SJCRH30 (cell line): ENCODE data around the gene MARK4. TPM values are rescaled to one million over a fixed set of nuclear protein-coding genes. Genes with fewer than 3 reads are reported as not detected.
A peak's percentile ranks its signal among the peaks of the same experiment; 100 is the strongest.

ENCODE experiments used
- DNase-seq, 2 experiments: peaks; one replicate each; pipeline ENCODE4 v3.0.0-alpha.2; 2015 to 2020
- H3K27ac ChIP-seq: fragments of 250-450 bp; sonication (Bioruptor Pico); 2 replicates; pipeline ENCODE4 v1.5.1; 2020; ENCODE audit warnings: mild to moderate bottlenecking, moderate library complexity
- H3K27me3 ChIP-seq: fragments of 250-450 bp; sonication (Bioruptor Pico); 2 replicates; pipeline ENCODE4 v1.5.1; 2020; ENCODE audit warnings: mild to moderate bottlenecking, moderate library complexity
- H3K36me3 ChIP-seq: fragments of 250-450 bp; sonication (Bioruptor Pico); 2 replicates; pipeline ENCODE4 v1.5.1; 2020; ENCODE audit warnings: mild to moderate bottlenecking, moderate library complexity
- H3K4me1 ChIP-seq: fragments of 250-450 bp; sonication (Bioruptor Pico); 2 replicates; pipeline ENCODE4 v1.5.1; 2020; ENCODE audit warnings: mild to moderate bottlenecking, moderate library complexity
- H3K4me3 ChIP-seq: fragments of 250-450 bp; sonication (Bioruptor Pico); 2 replicates; pipeline ENCODE4 v1.5.1; 2020; ENCODE audit warnings: mild to moderate bottlenecking, moderate library complexity
- H3K9me3 ChIP-seq: fragments of 250-450 bp; sonication (Bioruptor Pico); replicated peaks from 2 replicates; pipeline ENCODE4 v1.5.1; 2020; ENCODE audit warnings: mild to moderate bottlenecking, moderate library complexity
- total RNA-seq: library from RNA; depleted of rRNA; stranded (reverse); fragments of >200 nt; shearing (Covaris generic); gene quantifications from 2 replicates; pipeline ENCODE4 v1.2.3, GENCODE V29; 2014; rRNA removed

The MARK4 gene
- 16.5 and 16.8 TPM in 2 replicates for total RNA-seq

GRCh38 chr19:45250832-45251451 is at the start of gene MARK4:
MARK4 (plus strand) TSS chr19:45251271; CDS start chr19:45251589, 318 bp downstream.
- peaks cover 4% of the 10 kb centered on the region; the same call in 1 of the 2 replicates for H3K27me3 ChIP-seq
- H3K4me3 ChIP-seq, result peak within 1 kb of the TSS; percentile 91
- no peaks in the 10 kb centered on the region for H3K9me3 ChIP-seq
- no peaks in the 10 kb centered on the region for H3K4me1 ChIP-seq
- no peak within 1 kb of the TSS for H3K27ac ChIP-seq
- peak; percentile 62 to 75 for DNase-seq
- 0 out of 2 replicates have a peak, but pooled peaks cover 5% of the 10 kb centered on the region for H3K36me3 ChIP-seq

GRCh38 chr19:45202637-45203036 is 48.4 kb upstream of the MARK4 start:
- peaks cover 2% of the 10 kb centered on the region; the same call in 1 of the 2 replicates for H3K27me3 ChIP-seq
- H3K4me1 ChIP-seq, result no peaks in the 10 kb centered on the region
- no peak for DNase-seq
- no peak overlapping the region for H3K27ac ChIP-seq
- no peaks in the 10 kb centered on the region for H3K36me3 ChIP-seq
- H3K4me3 ChIP-seq, result no peak overlapping the region
- H3K9me3 ChIP-seq, result no peaks in the 10 kb centered on the region

DNA sequence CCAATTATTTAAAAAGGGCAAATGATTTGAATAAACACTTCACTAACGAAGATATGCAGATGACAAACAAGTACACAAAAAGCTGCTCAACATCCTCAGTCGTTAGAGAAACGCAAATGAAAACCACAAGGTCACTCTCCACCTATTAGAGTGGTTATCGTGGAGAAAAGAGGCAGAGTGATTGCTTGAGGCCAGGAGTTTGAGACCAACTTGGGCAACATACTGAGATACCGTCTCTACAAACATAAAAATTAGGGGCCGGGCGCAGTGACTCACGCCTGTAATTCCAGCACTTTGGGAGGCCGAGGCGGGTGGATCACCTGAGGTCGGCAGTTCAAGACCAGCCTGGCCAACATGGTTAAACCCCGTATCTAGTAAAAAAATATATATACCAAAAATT is 45.3 kb upstream of the MARK4 start:
- no peak overlapping the region for H3K4me3 ChIP-seq
- no peaks in the 10 kb centered on the region for H3K36me3 ChIP-seq
- DNase-seq, result no peak
- no peaks in the 10 kb centered on the region for H3K4me1 ChIP-seq
- no peak overlapping the region for H3K27ac ChIP-seq
- H3K27me3 ChIP-seq, result no peaks in the 10 kb centered on the region; the same call in 1 of the 2 replicates
- H3K9me3 ChIP-seq, result no peaks in the 10 kb centered on the region

- Histone ChIP-seq H3K27me3 (no peaks in the 10 kb centered on the region; the same call in 1 of the 2 replicates), H3K27ac (no peak overlapping the region), H3K4me3 (no peak overlapping the region), H3K9me3 (no peaks in the 10 kb centered on the region), H3K36me3 (no peaks in the 10 kb centered on the region), H3K4me1 (no peaks in the 10 kb centered on the region)
- DNase-seq, result no peak
Observed at GRCh38 chr19:45206328-45206727, 44.7 kb upstream of the MARK4 start.

DNA sequence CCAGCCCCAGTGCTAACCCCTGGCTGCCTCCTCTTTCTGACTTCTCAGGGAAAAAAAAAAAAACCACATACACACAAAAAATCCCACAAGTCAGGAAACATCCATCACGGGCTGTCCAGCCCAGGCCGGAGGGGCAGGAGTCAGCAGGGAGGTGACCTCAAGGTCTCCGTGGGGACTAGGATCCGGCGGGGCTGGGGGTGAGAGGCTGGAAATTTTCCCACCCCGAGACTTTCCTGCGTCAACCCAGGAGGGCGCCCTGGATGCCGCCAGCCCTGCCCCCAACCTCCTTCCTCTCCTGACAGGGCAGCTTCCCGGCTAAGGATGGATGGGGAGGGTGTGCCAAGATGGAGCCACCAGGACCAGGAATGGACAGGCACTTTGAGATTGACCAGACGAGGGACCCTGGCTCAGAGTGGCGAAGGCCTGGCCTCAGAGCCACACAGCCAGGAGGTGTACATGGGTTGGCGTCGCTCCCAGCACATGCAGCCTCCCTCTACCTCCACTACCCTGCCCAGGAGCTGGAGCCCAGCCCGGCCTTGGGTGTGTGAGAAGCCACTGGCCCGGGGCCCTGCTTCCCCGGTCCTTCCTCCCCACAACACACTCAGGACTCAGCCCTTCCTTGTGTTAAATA is 39.2 kb upstream of the MARK4 start:
- no peak for DNase-seq
- Histone ChIP-seq H3K4me1 (no peaks in the 10 kb centered on the region), H3K4me3 (no peak overlapping the region), H3K9me3 (no peaks in the 10 kb centered on the region), H3K27ac (no peak overlapping the region), H3K36me3 (no peaks in the 10 kb centered on the region), H3K27me3 (peaks cover 23% of the 10 kb centered on the region)

GRCh38 chr19:45213031-45213430 is 38.0 kb upstream of the MARK4 start:
- Histone ChIP-seq H3K4me1 (no peaks in the 10 kb centered on the region), H3K36me3 (no peaks in the 10 kb centered on the region), H3K4me3 (no peak overlapping the region), H3K27ac (no peak overlapping the region), H3K9me3 (no peaks in the 10 kb centered on the region), H3K27me3 (peaks cover 26% of the 10 kb centered on the region)
- DNase-seq, result no peak

- no peak for DNase-seq
- peaks cover 40% of the 10 kb centered on the region for H3K27me3 ChIP-seq
- H3K27ac ChIP-seq, result no peak overlapping the region
- no peaks in the 10 kb centered on the region for H3K9me3 ChIP-seq
- no peaks in the 10 kb centered on the region for H3K36me3 ChIP-seq
- no peak overlapping the region for H3K4me3 ChIP-seq
- no peaks in the 10 kb centered on the region for H3K4me1 ChIP-seq
Observed at GRCh38 chr19:45215391-45216191, 35.5 kb upstream of the MARK4 start.

DNA sequence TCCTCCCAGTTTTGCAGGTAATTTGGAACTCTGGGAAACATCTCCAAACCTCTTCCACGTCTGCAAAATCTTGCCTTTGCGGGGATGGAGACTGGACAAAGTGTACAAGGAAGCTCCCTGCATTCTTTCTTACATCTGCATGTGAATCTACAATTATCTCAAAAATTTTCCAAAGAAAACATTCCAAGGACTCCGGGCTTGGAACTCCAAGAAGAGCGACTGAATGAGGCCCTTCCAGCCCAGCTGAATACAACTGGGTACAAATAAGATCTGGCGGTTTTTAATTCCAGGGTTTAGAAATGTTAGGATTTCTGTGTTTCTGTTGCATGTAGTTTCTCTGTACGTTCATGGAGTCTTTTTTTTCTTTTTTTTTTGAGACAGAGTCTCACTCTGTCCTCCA is 34.4 kb upstream of the MARK4 start:
- Histone ChIP-seq H3K4me1 (no peaks in the 10 kb centered on the region), H3K9me3 (no peaks in the 10 kb centered on the region), H3K27me3 (peaks cover 40% of the 10 kb centered on the region), H3K4me3 (no peak overlapping the region), H3K27ac (no peak overlapping the region), H3K36me3 (no peaks in the 10 kb centered on the region)
- no peak for DNase-seq

- H3K27ac ChIP-seq, result no peak overlapping the region
- no peaks in the 10 kb centered on the region for H3K9me3 ChIP-seq
- H3K27me3 ChIP-seq, result peaks cover 34% of the 10 kb centered on the region
- no peak overlapping the region for H3K4me3 ChIP-seq
- no peaks in the 10 kb centered on the region for H3K4me1 ChIP-seq
- H3K36me3 ChIP-seq, result no peaks in the 10 kb centered on the region
- no peak for DNase-seq
Observed at GRCh38 chr19:45217193-45217956, 33.7 kb upstream of the MARK4 start.

GRCh38 chr19:45217957-45218334 is 33.1 kb upstream of the MARK4 start:
- Histone ChIP-seq H3K9me3 (no peaks in the 10 kb centered on the region), H3K27ac (no peak overlapping the region), H3K27me3 (peaks cover 34% of the 10 kb centered on the region), H3K36me3 (no peaks in the 10 kb centered on the region), H3K4me3 (no peak overlapping the region), H3K4me1 (no peaks in the 10 kb centered on the region)
- no peak for DNase-seq

DNA sequence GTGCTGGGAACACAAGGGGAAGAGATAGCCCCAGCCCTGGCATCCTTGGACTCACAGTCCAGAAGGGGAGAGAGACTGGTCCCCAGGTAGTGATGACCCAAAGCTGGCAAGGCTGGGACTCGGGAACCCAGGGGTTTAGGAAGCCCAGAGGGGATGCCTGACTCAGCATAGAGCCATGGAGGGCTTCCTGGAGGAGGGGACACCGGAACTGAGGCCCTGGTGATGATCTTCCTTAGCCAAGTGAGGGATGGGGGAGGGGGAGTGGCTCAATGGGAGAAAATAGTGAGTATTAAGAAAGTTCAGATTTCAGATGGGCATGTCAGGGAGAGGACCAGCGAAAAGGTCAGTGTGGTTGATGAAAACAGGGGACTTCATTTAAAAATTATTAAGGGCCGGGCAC is 32.6 kb upstream of the MARK4 start:
- no peak for DNase-seq
- Histone ChIP-seq H3K4me1 (no peaks in the 10 kb centered on the region), H3K9me3 (no peaks in the 10 kb centered on the region), H3K27ac (no peak overlapping the region), H3K4me3 (no peak overlapping the region), H3K36me3 (no peaks in the 10 kb centered on the region), H3K27me3 (peaks cover 34% of the 10 kb centered on the region)

DNA sequence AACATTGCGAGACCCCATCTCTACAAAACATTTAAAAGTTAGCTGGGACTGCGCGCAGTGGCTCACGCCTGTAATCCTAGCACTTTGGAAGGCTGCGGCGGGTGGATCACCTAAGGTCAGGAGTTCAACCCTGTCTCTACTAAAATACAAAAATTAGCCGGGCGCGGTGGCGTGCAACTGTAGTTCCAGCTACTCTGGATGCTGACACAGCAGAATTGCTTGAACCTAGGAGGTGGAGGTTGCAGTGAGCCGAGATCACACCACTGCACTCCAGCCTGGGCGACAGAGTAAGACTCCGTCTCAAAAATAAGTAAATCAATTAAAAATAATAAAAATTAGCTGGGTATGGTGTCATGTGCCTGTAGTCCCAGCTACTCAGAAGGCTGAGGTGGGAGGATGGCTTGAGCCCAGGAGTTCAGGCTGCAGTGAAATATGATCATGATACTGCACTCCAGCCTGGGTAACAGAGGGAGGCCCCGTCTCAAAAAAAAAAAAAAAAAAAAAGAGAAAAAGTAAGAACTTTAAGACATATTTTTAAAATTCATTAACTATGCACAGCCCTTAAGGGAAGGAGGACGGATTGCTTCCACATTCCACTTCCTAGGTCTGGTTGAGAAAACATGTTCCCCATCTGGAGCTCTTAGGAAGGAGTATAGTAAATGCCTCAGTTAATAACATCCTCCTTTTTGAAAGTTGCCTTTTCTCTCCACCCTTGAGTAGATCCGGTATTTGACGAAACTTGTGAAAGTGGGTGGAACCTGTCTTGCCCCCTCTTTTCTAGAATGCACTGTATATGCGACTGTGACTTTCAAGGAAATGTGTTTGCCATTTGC is 31.9 kb upstream of the MARK4 start:
- Histone ChIP-seq H3K9me3 (no peaks in the 10 kb centered on the region), H3K4me3 (no peak overlapping the region), H3K27me3 (peaks cover 34% of the 10 kb centered on the region), H3K27ac (no peak overlapping the region), H3K4me1 (no peaks in the 10 kb centered on the region), H3K36me3 (no peaks in the 10 kb centered on the region)
- no peak for DNase-seq

- Histone ChIP-seq H3K9me3 (no peaks in the 10 kb centered on the region), H3K4me1 (no peaks in the 10 kb centered on the region), H3K27me3 (peaks cover 14% of the 10 kb centered on the region), H3K36me3 (no peaks in the 10 kb centered on the region), H3K27ac (no peak overlapping the region), H3K4me3 (no peak overlapping the region)
- DNase-seq, result no peak
Observed at GRCh38 chr19:45222724-45223123, 28.3 kb upstream of the MARK4 start.

GRCh38 chr19:45223879-45224278 is 27.2 kb upstream of the MARK4 start:
- DNase-seq, result no peak
- no peak overlapping the region for H3K4me3 ChIP-seq

More at GRCh38 chr19:45223879-45224278, 27.2 kb upstream of the MARK4 start:
- no peaks in the 10 kb centered on the region for H3K36me3 ChIP-seq
- no peak overlapping the region for H3K27ac ChIP-seq
- peaks cover 9% of the 10 kb centered on the region for H3K27me3 ChIP-seq
- no peaks in the 10 kb centered on the region for H3K9me3 ChIP-seq
- H3K4me1 ChIP-seq, result no peaks in the 10 kb centered on the region
